A549 (cell line): ENCODE measurements around the gene AGBL4. TPM values are rescaled to one million over a fixed set of nuclear protein-coding genes. Genes with fewer than 3 reads are reported as not detected.

Experiments
- ATAC-seq, 2 experiments: fragments of 200-7000 bp in 1 of 2; fragments of >200 bp in 1 of 2; cut with Nextera tagmentation in 1 of 2; cut with Tn5 transposase in 1 of 2; 3 replicates each; pipeline versions ENCODE4 v1.8.0 to v1.9.1; 2018 to 2020; ENCODE audit warnings: mild to moderate bottlenecking in 1 of 2, moderate library complexity in 1 of 2
- CTCF ChIA-PET: fragments of 300-600 bp; sonication (Branson Sonifier 250); formaldehyde crosslinking; extraction: SDS; loops from one replicate; lab custom pipeline; 2021; ENCODE audit warnings: antibody characterized with exemption, inconsistent platforms; lab: Yijun Ruan, JAX
- POLR2A ChIA-PET: fragments of 350-600 bp; formaldehyde crosslinking; extraction: SDS; loops from one replicate; lab custom pipeline; 2021; ENCODE audit warnings: antibody characterized with exemption, inconsistent platforms; lab: Yijun Ruan, JAX
- DNase-seq, 2 experiments: peaks; one replicate each; pipeline versions ENCODE4 v3.0.0 to v3.0.0-alpha.2; 2011 to 2016; ENCODE audit warnings: low read depth in 1 of 2, low spot score in 1 of 2
- FAIRE-seq: peaks from 2 replicates; lab custom pipeline; 2011; peaks lifted over from hg19 to GRCh38; lab: Jason Lieb, UNC
- H3K27ac ChIP-seq, 2 experiments: fragments of >200 bp; sonication (Bioruptor Twin); formaldehyde crosslinking; 3 replicates each; pipeline ENCODE4 v1.5.1; 2016 to 2017
- H3K4me1 ChIP-seq: fragments of >200 bp; sonication (Bioruptor Twin); formaldehyde crosslinking; 3 replicates; pipeline ENCODE4 v1.6.1; 2016
- H3K4me2 ChIP-seq: fragments of >200 bp; sonication (Bioruptor Twin); formaldehyde crosslinking; 3 replicates; pipeline ENCODE4 v1.6.1; 2016
- H3K4me3 ChIP-seq: fragments of >200 bp; sonication (Bioruptor Twin); formaldehyde crosslinking; 3 replicates; pipeline ENCODE4 v1.5.1; 2016
- H3K9me3 ChIP-seq: fragments of >200 bp; sonication (Bioruptor Twin); formaldehyde crosslinking; 3 replicates; pipeline ENCODE4 v1.6.1; 2016
- CEBPB ChIP-seq, 2 experiments: fragments of >200 bp in 1 of 2; sonication (Bioruptor Twin) in 1 of 2; formaldehyde crosslinking in 1 of 2; IDR thresholded peaks; 2 replicates each; pipeline ENCODE4 v1.6.1; 2012 to 2016
- CTCF ChIP-seq: fragments of >200 bp; sonication (Bioruptor Twin); formaldehyde crosslinking; IDR thresholded peaks from 3 replicates; pipeline ENCODE4 v1.5.1; 2016
- EHF ChIP-seq: fragments of 250-450 bp; sonication (Bioruptor Pico); IDR thresholded peaks from 2 replicates; pipeline ENCODE4 v1.5.0; 2020; ENCODE audit warnings: mild to moderate bottlenecking
- ESRRA ChIP-seq: fragments of 150-350 bp; IDR thresholded peaks from 2 replicates; pipeline ENCODE4 v1.6.1; 2014; ENCODE audit warnings: mild to moderate bottlenecking, low read length, borderline replicate concordance
- FOXS1 ChIP-seq: fragments of 250-450 bp; sonication (Bioruptor Pico); IDR thresholded peaks from 2 replicates; pipeline ENCODE4 v1.5.0; 2020; ENCODE audit warnings: mild to moderate bottlenecking, moderate library complexity
- JUN ChIP-seq, 2 experiments: fragments of >200 bp; sonication (Bioruptor Twin); formaldehyde crosslinking; IDR thresholded peaks; 2 replicates in 1 of 2; 3 replicates in 1 of 2; pipeline ENCODE4 v1.6.1; 2016 to 2017
- MAZ ChIP-seq: fragments of 150-350 bp; IDR thresholded peaks from 2 replicates; pipeline ENCODE4 v1.6.1; 2014; ENCODE audit warnings: antibody characterized with exemption, low read depth, low read length, borderline replicate concordance
- MYC ChIP-seq: IDR thresholded peaks from 2 replicates; pipeline ENCODE4 v1.6.1; 2012; ENCODE audit warnings: mild to moderate bottlenecking, inconsistent platforms, low read length, improper control_type of control experiment, borderline replicate concordance
- PHF8 ChIP-seq: fragments of 200-600 bp; sonication (generic); IDR thresholded peaks from 2 replicates; pipeline ENCODE4 v1.6.1; 2016; ENCODE audit warnings: low read depth, mild to moderate bottlenecking, antibody characterized with exemption, moderate library complexity, borderline replicate concordance
- POLR2AphosphoS2 ChIP-seq: conservative IDR thresholded peaks from 2 replicates; pipeline ENCODE4 v1.6.1; 2012; ENCODE audit warnings: low read length, improper control_type of control experiment, inconsistent platforms
- RAD21 ChIP-seq, 2 experiments: fragments of >200 bp in 1 of 2; sonication (Bioruptor Twin) in 1 of 2; formaldehyde crosslinking in 1 of 2; IDR thresholded peaks in 1 of 2; conservative IDR thresholded peaks in 1 of 2; 2 replicates in 1 of 2; 3 replicates in 1 of 2; pipeline ENCODE4 v1.6.1; 2012 to 2018; ENCODE audit warnings: inconsistent platforms in 1 of 2
- REST ChIP-seq: fragments of 200-600 bp; sonication (generic); IDR thresholded peaks from 2 replicates; pipeline ENCODE4 v1.6.1; 2016; ENCODE audit warnings: antibody characterized with exemption, mild to moderate bottlenecking, moderate library complexity
- RNF2 ChIP-seq: fragments of 200-600 bp; sonication (generic); IDR thresholded peaks from 2 replicates; pipeline ENCODE4 v1.6.1; 2016; ENCODE audit warnings: low read depth, mild to moderate bottlenecking, antibody characterized with exemption, moderate library complexity, borderline replicate concordance
- SREBF2 ChIP-seq: fragments of 450-650 bp; IDR thresholded peaks from 2 replicates; pipeline ENCODE4 v1.6.1; 2014; ENCODE audit warnings: mild to moderate bottlenecking, moderate library complexity
- ZFP36 ChIP-seq: fragments of 450-650 bp; IDR thresholded peaks from 2 replicates; pipeline ENCODE4 v1.6.1; 2014; ENCODE audit warnings: borderline replicate concordance; ENCODE audit not compliant: partially characterized antibody
- ZNF302 ChIP-seq: fragments of 250-450 bp; sonication (Bioruptor Pico); IDR thresholded peaks from 2 replicates; pipeline ENCODE4 v1.9.0; 2021; ENCODE audit warnings: inconsistent platforms, mild to moderate bottlenecking, moderate library complexity
- ZSCAN20 ChIP-seq: fragments of 250-450 bp; sonication (Bioruptor Pico); IDR thresholded peaks from 2 replicates; pipeline ENCODE4 v1.8.0; 2022; ENCODE audit warnings: mild to moderate bottlenecking, moderate library complexity
- WGBS: methylation state at CpG from one replicate; pipeline ENCODE4 v1.1.6; 2017; ENCODE audit errors: missing lambda C conversion rate; 5-methylcytosine and 5-hydroxymethylcytosine counted together
- polyA plus RNA-seq, 4 experiments: library from polyadenylated mRNA; depleted of rRNA in 3 of 4; stranded (reverse); fragments of >200 nt; fragmentation: RNase III in 1 of 4; extraction: RNeasy Plus Mini Kit Qiagen cat#74134 plus additional on column Dnase treatment in 1 of 4; gene quantifications; 2 replicates in 3 of 4; 3 replicates in 1 of 4; pipeline ENCODE4 v1.2.3, GENCODE V29; 2011 to 2017
- TF ChIP-seq, protein P1 (sequence below): fragments of 250-450 bp; sonication (Bioruptor Pico); IDR thresholded peaks from 2 replicates; pipeline ENCODE4 v1.5.0; 2020; ENCODE audit warnings: low read depth, mild to moderate bottlenecking, moderate library complexity
- TF ChIP-seq, protein P2 (sequence below): IDR thresholded peaks from 2 replicates; pipeline ENCODE4 v1.6.1; 2012; ENCODE audit warnings: low read depth, borderline replicate concordance
- TF ChIP-seq, protein P3 (sequence below): fragments of 150-350 bp; IDR thresholded peaks from 2 replicates; pipeline ENCODE4 v1.6.1; 2014; ENCODE audit warnings: low read depth, mild to moderate bottlenecking, low read length
- TF ChIP-seq, protein P4 (sequence below): IDR thresholded peaks from 2 replicates; pipeline ENCODE4 v1.6.1; 2012
- TF ChIP-seq, protein P5 (sequence below): fragments of >200 bp; sonication (Bioruptor Twin); formaldehyde crosslinking; IDR thresholded peaks from 2 replicates; pipeline ENCODE4 v1.6.1; 2016

Gene AGBL4
- polyA plus RNA-seq, 2 of the 4 experiments (the other 2 are of a cell fraction), result not detected

DNA sequence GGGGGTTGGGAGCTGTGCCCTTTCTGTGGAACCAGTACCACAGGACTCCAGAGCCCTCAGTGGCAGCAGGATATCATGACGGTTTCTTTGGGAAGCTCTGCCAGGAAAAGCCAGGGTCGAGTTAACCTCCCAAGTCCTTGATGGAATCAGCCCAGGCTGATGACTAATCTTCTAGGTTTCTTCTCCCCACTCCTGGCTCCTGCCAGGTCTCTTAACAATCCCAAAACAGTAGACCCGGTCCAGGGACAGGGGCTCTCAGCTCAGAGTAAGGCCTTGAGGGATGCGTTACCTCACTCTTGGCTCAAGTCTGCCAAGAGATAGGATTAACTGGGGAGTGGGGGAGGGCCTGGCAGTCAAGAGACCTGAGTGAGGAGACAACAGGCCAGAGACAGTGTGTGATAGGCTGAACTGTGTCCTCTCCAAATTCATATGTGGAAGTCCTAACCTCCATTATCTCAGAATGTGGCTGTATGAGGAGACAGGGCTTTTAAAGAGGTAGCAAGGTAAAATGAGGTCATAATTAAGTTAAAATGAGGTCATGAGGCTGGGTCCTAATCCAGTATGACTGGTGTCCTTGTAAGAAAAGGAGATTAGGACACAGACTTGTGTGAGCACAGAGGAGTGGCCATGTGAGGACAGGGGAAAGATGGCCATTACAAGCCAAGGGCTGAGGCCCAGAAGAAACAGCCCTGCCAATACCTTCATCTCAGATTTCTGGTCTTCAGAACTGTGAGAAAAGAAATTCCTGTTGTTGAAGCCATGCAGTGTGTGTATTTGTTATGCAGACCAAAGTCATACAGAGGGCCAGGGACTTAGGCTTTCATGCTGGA is 1342.1 kb downstream of the AGBL4 start:
- ATAC-seq (no peak), DNase-seq (no peak), FAIRE-seq (no peak)
- 55% methylated on average over 4 of the region's 4 CpGs for WGBS
- Histone ChIP-seq H3K4me2 (no peak overlapping the region), H3K27ac (no peak overlapping the region), H3K4me1 (no peaks in the 10 kb centered on the region), H3K9me3 (no peaks in the 10 kb centered on the region), H3K4me3 (no peak overlapping the region)
- TF ChIP-seq MAZ (no peak), PHF8 (no peak), CTCF (no peak), ESRRA (no peak), SREBF2 (no peak), MYC (no peak), RNF2 (no peak)
- TF ChIP-seq, protein P1, sequence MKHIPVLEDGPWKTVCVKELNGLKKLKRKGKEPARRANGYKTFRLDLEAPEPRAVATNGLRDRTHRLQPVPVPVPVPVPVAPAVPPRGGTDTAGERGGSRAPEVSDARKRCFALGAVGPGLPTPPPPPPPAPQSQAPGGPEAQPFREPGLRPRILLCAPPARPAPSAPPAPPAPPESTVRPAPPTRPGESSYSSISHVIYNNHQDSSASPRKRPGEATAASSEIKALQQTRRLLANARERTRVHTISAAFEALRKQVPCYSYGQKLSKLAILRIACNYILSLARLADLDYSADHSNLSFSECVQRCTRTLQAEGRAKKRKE (CRISPR knock-in tag), result no peak
- TF ChIP-seq, protein P2, sequence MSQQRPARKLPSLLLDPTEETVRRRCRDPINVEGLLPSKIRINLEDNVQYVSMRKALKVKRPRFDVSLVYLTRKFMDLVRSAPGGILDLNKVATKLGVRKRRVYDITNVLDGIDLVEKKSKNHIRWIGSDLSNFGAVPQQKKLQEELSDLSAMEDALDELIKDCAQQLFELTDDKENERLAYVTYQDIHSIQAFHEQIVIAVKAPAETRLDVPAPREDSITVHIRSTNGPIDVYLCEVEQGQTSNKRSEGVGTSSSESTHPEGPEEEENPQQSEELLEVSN, result no peak
- CTCF ChIA-PET, result interaction anchor here (0.7 to 1.3 kb wide), 2 partner anchors 234 to 719 kb away, joined by 3 read pairs; no protein-coding TSS in a partner anchor
- POLR2A ChIA-PET, result no interaction called here

DNA sequence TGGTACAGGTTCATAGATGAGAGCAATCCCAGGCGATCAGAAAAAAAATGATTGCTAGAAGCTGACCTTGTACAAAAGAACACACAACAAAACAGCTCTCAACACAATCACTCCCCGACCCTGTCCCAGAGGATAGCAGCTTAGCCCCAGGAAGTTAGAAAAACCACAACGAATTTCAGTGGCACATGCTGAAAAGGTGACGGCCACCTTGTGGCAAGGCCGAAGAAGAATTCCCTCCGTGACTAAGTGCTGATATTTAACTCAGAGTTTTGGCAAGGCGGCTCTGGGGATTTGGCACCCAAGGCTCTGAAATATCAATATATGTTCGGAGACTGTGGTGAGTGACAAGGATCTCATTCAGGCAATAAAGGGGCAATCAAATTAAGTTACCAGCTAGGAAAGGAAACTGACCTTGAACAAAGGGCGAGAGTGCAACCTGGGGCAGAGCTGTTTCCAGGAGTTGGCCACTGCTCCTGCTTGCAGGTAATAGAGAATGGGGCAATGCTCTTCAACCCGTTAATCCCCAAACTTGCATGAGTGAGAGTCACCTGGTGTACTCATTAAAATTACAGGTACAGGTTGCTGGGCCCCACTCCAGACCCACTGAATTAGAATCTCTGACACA is 1343.2 kb downstream of the AGBL4 start:
- Histone ChIP-seq H3K4me1 (no peaks in the 10 kb centered on the region), H3K4me2 (no peak overlapping the region), H3K27ac (no peak overlapping the region), H3K4me3 (no peak overlapping the region), H3K9me3 (no peaks in the 10 kb centered on the region)
- 45% methylated on average over 10 of the region's 10 CpGs for WGBS
- CTCF ChIA-PET, result interaction anchor here (1.3 to 2.8 kb wide), 2 partner anchors 16 to 235 kb away, joined by 3 to 10 read pairs; no protein-coding TSS in a partner anchor
- FAIRE-seq (no peak), ATAC-seq (no peak), DNase-seq (no peak)
- TF ChIP-seq ZNF302 (CRISPR knock-in tag), result no peak
- TF ChIP-seq, protein P3, sequence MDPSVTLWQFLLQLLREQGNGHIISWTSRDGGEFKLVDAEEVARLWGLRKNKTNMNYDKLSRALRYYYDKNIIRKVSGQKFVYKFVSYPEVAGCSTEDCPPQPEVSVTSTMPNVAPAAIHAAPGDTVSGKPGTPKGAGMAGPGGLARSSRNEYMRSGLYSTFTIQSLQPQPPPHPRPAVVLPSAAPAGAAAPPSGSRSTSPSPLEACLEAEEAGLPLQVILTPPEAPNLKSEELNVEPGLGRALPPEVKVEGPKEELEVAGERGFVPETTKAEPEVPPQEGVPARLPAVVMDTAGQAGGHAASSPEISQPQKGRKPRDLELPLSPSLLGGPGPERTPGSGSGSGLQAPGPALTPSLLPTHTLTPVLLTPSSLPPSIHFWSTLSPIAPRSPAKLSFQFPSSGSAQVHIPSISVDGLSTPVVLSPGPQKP, result no peak
- TF ChIP-seq CEBPB (IDR thresholded peaks at IDR 0.05), result no peak
- TF ChIP-seq FOXS1 (CRISPR knock-in tag), result no peak
- TF ChIP-seq ZFP36, result no peak
- TF ChIP-seq, protein P4, sequence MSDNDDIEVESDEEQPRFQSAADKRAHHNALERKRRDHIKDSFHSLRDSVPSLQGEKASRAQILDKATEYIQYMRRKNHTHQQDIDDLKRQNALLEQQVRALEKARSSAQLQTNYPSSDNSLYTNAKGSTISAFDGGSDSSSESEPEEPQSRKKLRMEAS, result no peak
- TF ChIP-seq EHF (CRISPR knock-in tag), result no peak
- TF ChIP-seq REST, result no peak
- no peak for TF ChIP-seq MAZ
- no peak for TF ChIP-seq RAD21 (conservative IDR thresholded peaks at IDR 0.05 in 1 of 2, IDR thresholded peaks at IDR 0.05 in 1 of 2)
- no peak for TF ChIP-seq JUN (IDR thresholded peaks at IDR 0.05)
- TF ChIP-seq, protein P5, sequence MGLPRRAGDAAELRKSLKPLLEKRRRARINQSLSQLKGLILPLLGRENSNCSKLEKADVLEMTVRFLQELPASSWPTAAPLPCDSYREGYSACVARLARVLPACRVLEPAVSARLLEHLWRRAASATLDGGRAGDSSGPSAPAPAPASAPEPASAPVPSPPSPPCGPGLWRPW, result no peak
- no peak for TF ChIP-seq ZSCAN20 (CRISPR knock-in tag)
- no peak for TF ChIP-seq POLR2AphosphoS2
- POLR2A ChIA-PET, result no interaction called here
